ENCODE results near the gene DNAAF9.

DNA sequence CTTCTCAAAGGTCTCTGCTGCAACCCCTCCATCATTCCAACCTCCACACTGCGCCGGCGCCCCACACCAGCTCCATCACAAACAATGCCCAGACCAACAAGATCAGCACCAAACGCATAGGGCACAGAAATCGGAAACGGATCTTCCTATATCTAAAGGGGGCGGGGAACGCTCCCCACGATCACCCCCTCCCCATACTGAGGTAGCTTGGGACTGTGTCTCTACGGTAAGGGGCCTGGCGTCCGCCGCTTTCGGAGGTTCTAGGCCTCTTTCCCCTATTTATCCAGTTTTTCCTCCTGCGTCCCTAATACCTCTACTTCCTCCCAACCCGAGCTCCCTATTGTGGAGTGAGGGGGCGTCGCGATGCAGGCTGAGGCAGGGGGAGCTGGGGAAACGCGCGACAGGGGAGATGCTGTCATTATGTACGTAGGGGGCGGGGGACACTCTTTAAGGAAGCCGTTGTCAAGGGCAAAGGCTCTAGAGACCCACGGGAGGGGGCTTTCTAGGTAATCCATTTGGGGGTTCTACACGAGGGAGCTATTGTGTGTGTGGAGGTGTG is 909 bp downstream of the DNAAF9 start:
- TF ChIP-seq, protein P1, sequence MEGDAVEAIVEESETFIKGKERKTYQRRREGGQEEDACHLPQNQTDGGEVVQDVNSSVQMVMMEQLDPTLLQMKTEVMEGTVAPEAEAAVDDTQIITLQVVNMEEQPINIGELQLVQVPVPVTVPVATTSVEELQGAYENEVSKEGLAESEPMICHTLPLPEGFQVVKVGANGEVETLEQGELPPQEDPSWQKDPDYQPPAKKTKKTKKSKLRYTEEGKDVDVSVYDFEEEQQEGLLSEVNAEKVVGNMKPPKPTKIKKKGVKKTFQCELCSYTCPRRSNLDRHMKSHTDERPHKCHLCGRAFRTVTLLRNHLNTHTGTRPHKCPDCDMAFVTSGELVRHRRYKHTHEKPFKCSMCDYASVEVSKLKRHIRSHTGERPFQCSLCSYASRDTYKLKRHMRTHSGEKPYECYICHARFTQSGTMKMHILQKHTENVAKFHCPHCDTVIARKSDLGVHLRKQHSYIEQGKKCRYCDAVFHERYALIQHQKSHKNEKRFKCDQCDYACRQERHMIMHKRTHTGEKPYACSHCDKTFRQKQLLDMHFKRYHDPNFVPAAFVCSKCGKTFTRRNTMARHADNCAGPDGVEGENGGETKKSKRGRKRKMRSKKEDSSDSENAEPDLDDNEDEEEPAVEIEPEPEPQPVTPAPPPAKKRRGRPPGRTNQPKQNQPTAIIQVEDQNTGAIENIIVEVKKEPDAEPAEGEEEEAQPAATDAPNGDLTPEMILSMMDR (IDR thresholded peaks at IDR 0.05; ENCODE audit: extremely low read depth in 1 of 2, insufficient read depth in 1 of 2, low read depth in 1 of 2, low read length in 2 of 2) = no peak
- TF ChIP-seq POLR2A (IDR thresholded peaks at IDR 0.05; ENCODE audit: low read depth, low read length) (no peak), POLR2AphosphoS5 (IDR thresholded peaks at IDR 0.05; ENCODE audit: insufficient read depth, low read depth, low read length) (no peak), EZH2 (IDR thresholded peaks at IDR 0.05; ENCODE audit: borderline replicate concordance, low read depth, low read length, severe bottlenecking) (no peak), MYC (IDR thresholded peaks at IDR 0.05; ENCODE audit: low read depth, low read length) (no peak), GATA2 (IDR thresholded peaks at IDR 0.05; ENCODE audit: insufficient read depth, insufficient read length, low read depth, low read length) (no peak), JUN (IDR thresholded peaks at IDR 0.05; ENCODE audit: borderline replicate concordance, insufficient read depth, insufficient read length, low read depth) (no peak)
- TF ChIP-seq, protein P2, sequence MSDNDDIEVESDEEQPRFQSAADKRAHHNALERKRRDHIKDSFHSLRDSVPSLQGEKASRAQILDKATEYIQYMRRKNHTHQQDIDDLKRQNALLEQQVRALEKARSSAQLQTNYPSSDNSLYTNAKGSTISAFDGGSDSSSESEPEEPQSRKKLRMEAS (IDR thresholded peaks at IDR 0.05; ENCODE audit: insufficient read depth, insufficient read length) = no peak

Measured in endothelial cell of umbilical vein (primary cell).